Nephron (organoid): ENCODE data around the gene ANAPC13.
A peak's percentile ranks its signal among the peaks of the same experiment; 100 is the strongest.

ENCODE experiments used
- H3K27ac Mint-ChIP-seq, 3 experiments: 2 replicates each; pipeline ENCODE4 v1.8.0; 2020; ENCODE audit warnings: mixed read lengths in 3 of 3, mild to moderate bottlenecking in 2 of 3, moderate library complexity in 1 of 3
- H3K27me3 Mint-ChIP-seq: 2 replicates; pipeline ENCODE4 v1.8.0; 2021; ENCODE audit warnings: low read depth, mild to moderate bottlenecking, moderate library complexity, mixed read lengths
- H3K36me3 Mint-ChIP-seq: 2 replicates; pipeline ENCODE4 v1.8.0; 2020; ENCODE audit warnings: low read depth, mixed read lengths
- H3K4me1 Mint-ChIP-seq: 2 replicates; pipeline ENCODE4 v1.8.0; 2020; ENCODE audit warnings: mixed read lengths
- H3K4me3 Mint-ChIP-seq, 3 experiments: 2 replicates each; pipeline ENCODE4 v1.8.0; 2020; ENCODE audit warnings: mild to moderate bottlenecking in 3 of 3, mixed read lengths in 3 of 3, moderate library complexity in 2 of 3
- H3K9me3 Mint-ChIP-seq: 2 replicates; pipeline ENCODE4 v1.8.0; 2020; ENCODE audit warnings: mixed read lengths
- CTCF ChIP-seq, 3 experiments: fragments of 200-600 bp; sonication (generic); IDR thresholded peaks; one replicate each; pipeline ENCODE4 v1.5.0; 2021; ENCODE audit warnings: antibody characterized with exemption in 3 of 3; ENCODE audit not compliant: unreplicated experiment in 3 of 3

ANAPC13 gene

GRCh38 chr3:134464689-134465365 lies 21.0 kb downstream of the ANAPC13 start:
- no peak for TF ChIP-seq CTCF (IDR thresholded peaks at IDR 0.05; ENCODE audit: unreplicated experiment in 3 of 3)
- no peaks in the 10 kb centered on the region for H3K36me3 Mint-ChIP-seq
- peak overlapping the region; percentile 21 to 50 (median 43) for H3K4me3 Mint-ChIP-seq
- H3K4me1 Mint-ChIP-seq = peaks cover 67% of the 10 kb centered on the region
- no peaks in the 10 kb centered on the region for H3K9me3 Mint-ChIP-seq
- peak overlapping the region; percentile 93 to 98 (median 97) for H3K27ac Mint-ChIP-seq
- no peaks in the 10 kb centered on the region for H3K27me3 Mint-ChIP-seq

GRCh38 chr3:134464064-134464688 lies 21.6 kb downstream of the ANAPC13 start:
- Mint-ChIP-seq H3K36me3 (no peaks in the 10 kb centered on the region), H3K9me3 (no peaks in the 10 kb centered on the region), H3K27me3 (no peaks in the 10 kb centered on the region), H3K27ac (peak overlapping the region; percentile 93 to 98 (median 97)), H3K4me1 (peaks cover 65% of the 10 kb centered on the region), H3K4me3 (peak overlapping the region; percentile 21 to 50 (median 43))
- TF ChIP-seq CTCF (IDR thresholded peaks at IDR 0.05; ENCODE audit: unreplicated experiment in 3 of 3) = no peak

- H3K4me3 Mint-ChIP-seq = peak overlapping the region in 2 of 3 experiments; percentile 21 to 43
- H3K4me1 Mint-ChIP-seq = peaks cover 60% of the 10 kb centered on the region
- no peak for TF ChIP-seq CTCF (IDR thresholded peaks at IDR 0.05; ENCODE audit: unreplicated experiment in 3 of 3)
- H3K27me3 Mint-ChIP-seq = no peaks in the 10 kb centered on the region
- no peaks in the 10 kb centered on the region for H3K9me3 Mint-ChIP-seq
- peak overlapping the region; percentile 93 to 98 (median 97) for H3K27ac Mint-ChIP-seq
- no peaks in the 10 kb centered on the region for H3K36me3 Mint-ChIP-seq
These were observed 22.1 kb downstream of the ANAPC13 start for GRCh38 chr3:134463676-134464063.

- H3K4me3 Mint-ChIP-seq = peak overlapping the region; percentile 9 to 44 (median 25)
- H3K36me3 Mint-ChIP-seq = no peaks in the 10 kb centered on the region
- no peaks in the 10 kb centered on the region for H3K27me3 Mint-ChIP-seq
- no peak for TF ChIP-seq CTCF (IDR thresholded peaks at IDR 0.05; ENCODE audit: unreplicated experiment in 3 of 3)
- no peaks in the 10 kb centered on the region for H3K9me3 Mint-ChIP-seq
- peaks cover 55% of the 10 kb centered on the region for H3K4me1 Mint-ChIP-seq
- H3K27ac Mint-ChIP-seq = peak overlapping the region; percentile 93 to 98 (median 97)
These were observed 23.3 kb downstream of the ANAPC13 start for GRCh38 chr3:134462331-134462941.

- Mint-ChIP-seq H3K27me3 (no peaks in the 10 kb centered on the region), H3K4me3 (no peak overlapping the region), H3K27ac (peak overlapping the region; percentile 18 to 86 (median 73)), H3K9me3 (no peaks in the 10 kb centered on the region), H3K4me1 (peaks cover 52% of the 10 kb centered on the region), H3K36me3 (no peaks in the 10 kb centered on the region)
- TF ChIP-seq CTCF (IDR thresholded peaks at IDR 0.05; ENCODE audit: unreplicated experiment in 3 of 3) = no peak
These were observed 24.8 kb downstream of the ANAPC13 start for GRCh38 chr3:134460965-134461364.
